ENCODE results near the gene KIFC3.
"Not testable (repeated sequence)": the region's sequence is repeated elsewhere in the genome, so short reads cannot be mapped to it uniquely, and the experiment has no call there.

KIFC3 gene

GRCh38 chr16:57747496-57747895 is 54.8 kb downstream of the KIFC3 start (continued):
- TF ChIP-seq ZNF175 (tag by site-specific recombination; IDR thresholded peaks at IDR 0.05) (no peak), ZNF791 (tag by site-specific recombination; IDR thresholded peaks at IDR 0.05) (no peak), ZNF426 (tag by site-specific recombination; IDR thresholded peaks at IDR 0.05) (no peak), ZNF571 (tag by site-specific recombination; IDR thresholded peaks at IDR 0.05) (no peak), ZNF24 (tag by site-specific recombination; IDR thresholded peaks at IDR 0.05) (no peak), AEBP2 (tag by site-specific recombination; IDR thresholded peaks at IDR 0.05; ENCODE audit: borderline replicate concordance) (no peak), ZBTB10 (tag by site-specific recombination; IDR thresholded peaks at IDR 0.05) (no peak)

GRCh38 chr16:57747091-57747490 is 55.2 kb downstream of the KIFC3 start:
- H3K4me1 ChIP-seq (ENCODE audit: control insufficient read depth, insufficient read depth, low read length) = no peaks in the 10 kb centered on the region
- no peak overlapping the region for H3K4me3 ChIP-seq (ENCODE audit: low read depth, low read length)
- H3K36me3 ChIP-seq (ENCODE audit: control insufficient read depth in 2 of 2, insufficient read depth in 1 of 2, low read length in 2 of 2) = peaks cover 0 to 68% of the 10 kb centered on the region in 2 experiments; a peak in 2 of 3 replicates
- H3K9me3 ChIP-seq (ENCODE audit: control insufficient read depth, insufficient read depth, low read depth, low read length) = no peaks in the 10 kb centered on the region
- CTCF ChIA-PET = interaction anchor here (1.2 kb wide), 1 partner anchor 40 kb away, joined by 3 read pairs; no protein-coding TSS in a partner anchor
- no peak overlapping the region for H3K27ac ChIP-seq (ENCODE audit: extremely low read depth, low read depth, low read length)
- no peak for TF ChIP-seq ZNF175 (tag by site-specific recombination; IDR thresholded peaks at IDR 0.05)
- no peak for TF ChIP-seq ZFP3 (tag by site-specific recombination; IDR thresholded peaks at IDR 0.05; ENCODE audit: low read depth)
- TF ChIP-seq EGR2 (tag by site-specific recombination; IDR thresholded peaks at IDR 0.05; ENCODE audit: low read depth) = 0 out of 2 replicates have a peak, but pooled peaks have one; percentile 5
- no peak for TF ChIP-seq BCL6B (tag by site-specific recombination; IDR thresholded peaks at IDR 0.05)
- POLR2A ChIA-PET = no interaction called here

GRCh38 chr16:57746316-57746715 is 56.0 kb downstream of the KIFC3 start:
- H3K4me3 ChIP-seq (ENCODE audit: low read depth, low read length); H3K9me3 ChIP-seq (ENCODE audit: control insufficient read depth, insufficient read depth, low read depth, low read length); H3K27ac ChIP-seq (ENCODE audit: extremely low read depth, low read depth, low read length); H3K4me1 ChIP-seq (ENCODE audit: control insufficient read depth, insufficient read depth, low read length); POLR2A ChIA-PET: not testable (repeated sequence)
- H3K36me3 ChIP-seq (ENCODE audit: control insufficient read depth in 2 of 2, insufficient read depth in 1 of 2, low read length in 2 of 2) = peaks cover 0 to 68% of the 10 kb centered on the region in 2 experiments; a peak in 2 of 3 replicates
- CTCF ChIA-PET = interaction anchor here (0.6 to 1.5 kb wide), 3 partner anchors 11 to 525 kb away, joined by 3 to 4 read pairs (median 3); no protein-coding TSS in a partner anchor

- Histone ChIP-seq H3K27ac (ENCODE audit: extremely low read depth, low read depth, low read length) (no peak overlapping the region), H3K9me3 (ENCODE audit: control insufficient read depth, insufficient read depth, low read depth, low read length) (no peaks in the 10 kb centered on the region), H3K36me3 (ENCODE audit: control insufficient read depth in 2 of 2, insufficient read depth in 1 of 2, low read length in 2 of 2) (peaks cover 0 to 66% of the 10 kb centered on the region in 2 experiments; a peak in 2 of 3 replicates), H3K4me3 (ENCODE audit: low read depth, low read length) (no peak overlapping the region), H3K4me1 (ENCODE audit: control insufficient read depth, insufficient read depth, low read length) (no peaks in the 10 kb centered on the region)
- ChIA-PET POLR2A (no interaction called here), CTCF (interaction anchor here (0.6 to 1.5 kb wide), 4 partner anchors 11 to 200 kb away, joined by 3 to 4 read pairs (median 4); no protein-coding TSS in a partner anchor)
- no peak for TF ChIP-seq ZNF221 (tag by site-specific recombination; IDR thresholded peaks at IDR 0.05; ENCODE audit: borderline replicate concordance)
These were observed 56.5 kb downstream of the KIFC3 start for GRCh38 chr16:57745768-57746167.
